GM12878 (cell line): ENCODE measurements around the gene MIEF1.
A peak's percentile ranks its signal among the peaks of the same experiment; 100 is the strongest.

Experiments used
- BACH1 ChIP-seq: fragments of 450-650 bp; IDR thresholded peaks from 2 replicates; pipeline ENCODE4 v1.6.1; 2017; ENCODE audit warnings: mild to moderate bottlenecking, borderline replicate concordance
- BCL11A ChIP-seq: IDR thresholded peaks from 2 replicates; pipeline ENCODE4 v1.6.1; 2011; ENCODE audit warnings: low read depth, low read length
- EP300 ChIP-seq, 2 experiments: fragments of 150-350 bp in 1 of 2; IDR thresholded peaks; 2 replicates each; pipeline ENCODE4 v1.6.1; 2011 to 2012; ENCODE audit warnings: low read depth in 2 of 2, low read length in 2 of 2, borderline replicate concordance in 1 of 2, improper control_type of control experiment in 1 of 2, inconsistent platforms in 1 of 2; ENCODE audit not compliant: control insufficient read depth in 1 of 2
- POLR2A ChIP-seq: IDR thresholded peaks from 2 replicates; pipeline ENCODE4 v1.6.1; 2011; ENCODE audit warnings: low read depth, mild to moderate bottlenecking, low read length
- SIN3A ChIP-seq: IDR thresholded peaks from 2 replicates; pipeline ENCODE4 v1.6.1; 2012; ENCODE audit warnings: low read depth, low read length, improper control_type of control experiment
- SMAD1 ChIP-seq: fragments of 450-650 bp; IDR thresholded peaks from 2 replicates; pipeline ENCODE4 v1.6.1; 2018; ENCODE audit warnings: mild to moderate bottlenecking, low read depth; ENCODE audit not compliant: partially characterized antibody
- SRF ChIP-seq, 2 experiments: IDR thresholded peaks; 2 replicates each; pipeline ENCODE4 v1.6.1; 2011; ENCODE audit warnings: low read depth in 2 of 2, low read length in 2 of 2, mild to moderate bottlenecking in 1 of 2, moderate library complexity in 1 of 2
- ZZZ3 ChIP-seq: IDR thresholded peaks from 2 replicates; pipeline ENCODE4 v1.6.1; 2011; ENCODE audit warnings: low read depth; ENCODE audit not compliant: control insufficient read depth, insufficient read length
- TF ChIP-seq, protein P1 (sequence below): IDR thresholded peaks from 2 replicates; pipeline ENCODE4 v1.6.1; 2011; ENCODE audit warnings: mild to moderate bottlenecking, low read depth, low read length, moderate library complexity; ENCODE audit not compliant: insufficient replicate concordance
- TF ChIP-seq, protein P2 (sequence below), 3 experiments: IDR thresholded peaks in 2 of 3; conservative IDR thresholded peaks in 1 of 3; 2 replicates each; pipeline ENCODE4 v1.5.1; 2011; ENCODE audit warnings: low read depth in 3 of 3, low read length in 3 of 3, mild to moderate bottlenecking in 3 of 3, control low read depth in 2 of 3, moderate library complexity in 2 of 3, inconsistent platforms in 1 of 3, mixed read lengths in 1 of 3; ENCODE audit not compliant: control insufficient read depth in 2 of 3, insufficient read depth in 1 of 3; ENCODE audit errors: extremely low read depth in 1 of 3
- TF ChIP-seq, protein P3 (sequence below): IDR thresholded peaks from 2 replicates; pipeline ENCODE4 v1.6.1; 2012; ENCODE audit warnings: mild to moderate bottlenecking, low read depth, low read length

DNA sequence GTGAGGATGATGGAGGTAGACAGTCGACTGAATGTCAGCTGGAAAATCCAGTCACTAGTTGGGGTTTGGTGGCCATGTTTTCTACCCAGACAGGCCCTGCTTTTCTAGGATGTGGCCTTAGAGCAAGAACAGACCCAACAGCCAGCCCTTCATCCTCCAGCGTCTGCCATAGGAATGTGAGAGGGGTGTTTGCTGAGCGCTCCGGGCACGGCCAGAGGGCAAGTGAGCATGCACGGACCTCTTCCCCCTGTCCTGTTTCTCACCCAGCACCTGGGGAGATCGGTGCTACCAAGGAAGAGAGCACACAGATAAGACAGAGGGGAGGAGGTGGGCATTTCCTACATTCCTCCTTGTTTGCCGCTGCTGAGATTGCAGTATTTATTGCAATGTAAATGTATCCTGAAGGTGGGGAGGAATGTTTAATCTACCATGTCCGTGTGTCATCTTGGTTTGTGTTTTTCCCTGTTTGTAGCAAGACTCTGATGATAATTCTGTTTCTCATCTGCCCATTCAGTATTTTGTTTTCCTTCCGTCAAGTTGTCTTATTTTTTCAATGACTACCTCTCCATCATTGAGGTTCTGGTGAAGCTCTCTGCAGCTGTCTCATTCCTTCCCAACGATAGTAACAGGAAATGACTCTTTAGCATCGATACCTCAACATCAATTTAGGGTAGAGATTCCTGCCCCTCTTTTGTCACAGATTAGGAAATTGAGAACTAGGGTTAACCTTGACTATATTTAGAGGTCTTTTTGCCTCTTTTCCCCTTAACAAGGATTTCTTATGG, 13.4 kb downstream of the MIEF1 start:
- TF ChIP-seq POLR2A, result peak; percentile 40; the same call in 1 of the 2 replicates
- TF ChIP-seq, protein P1, sequence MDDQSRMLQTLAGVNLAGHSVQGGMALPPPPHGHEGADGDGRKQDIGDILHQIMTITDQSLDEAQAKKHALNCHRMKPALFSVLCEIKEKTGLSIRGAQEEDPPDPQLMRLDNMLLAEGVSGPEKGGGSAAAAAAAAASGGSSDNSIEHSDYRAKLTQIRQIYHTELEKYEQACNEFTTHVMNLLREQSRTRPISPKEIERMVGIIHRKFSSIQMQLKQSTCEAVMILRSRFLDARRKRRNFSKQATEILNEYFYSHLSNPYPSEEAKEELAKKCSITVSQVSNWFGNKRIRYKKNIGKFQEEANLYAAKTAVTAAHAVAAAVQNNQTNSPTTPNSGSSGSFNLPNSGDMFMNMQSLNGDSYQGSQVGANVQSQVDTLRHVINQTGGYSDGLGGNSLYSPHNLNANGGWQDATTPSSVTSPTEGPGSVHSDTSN, result no peak
- TF ChIP-seq BACH1, result no peak
- no peak for TF ChIP-seq SIN3A
- TF ChIP-seq ZZZ3, result no peak
- no peak for TF ChIP-seq BCL11A
- TF ChIP-seq, protein P2, sequence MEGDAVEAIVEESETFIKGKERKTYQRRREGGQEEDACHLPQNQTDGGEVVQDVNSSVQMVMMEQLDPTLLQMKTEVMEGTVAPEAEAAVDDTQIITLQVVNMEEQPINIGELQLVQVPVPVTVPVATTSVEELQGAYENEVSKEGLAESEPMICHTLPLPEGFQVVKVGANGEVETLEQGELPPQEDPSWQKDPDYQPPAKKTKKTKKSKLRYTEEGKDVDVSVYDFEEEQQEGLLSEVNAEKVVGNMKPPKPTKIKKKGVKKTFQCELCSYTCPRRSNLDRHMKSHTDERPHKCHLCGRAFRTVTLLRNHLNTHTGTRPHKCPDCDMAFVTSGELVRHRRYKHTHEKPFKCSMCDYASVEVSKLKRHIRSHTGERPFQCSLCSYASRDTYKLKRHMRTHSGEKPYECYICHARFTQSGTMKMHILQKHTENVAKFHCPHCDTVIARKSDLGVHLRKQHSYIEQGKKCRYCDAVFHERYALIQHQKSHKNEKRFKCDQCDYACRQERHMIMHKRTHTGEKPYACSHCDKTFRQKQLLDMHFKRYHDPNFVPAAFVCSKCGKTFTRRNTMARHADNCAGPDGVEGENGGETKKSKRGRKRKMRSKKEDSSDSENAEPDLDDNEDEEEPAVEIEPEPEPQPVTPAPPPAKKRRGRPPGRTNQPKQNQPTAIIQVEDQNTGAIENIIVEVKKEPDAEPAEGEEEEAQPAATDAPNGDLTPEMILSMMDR (IDR thresholded peaks at IDR 0.05 in 2 of 3, conservative IDR thresholded peaks at IDR 0.05 in 1 of 3; ENCODE audit: control insufficient read depth in 2 of 3, extremely low read depth in 1 of 3, insufficient read depth in 1 of 3, low read depth in 3 of 3, low read length in 3 of 3), result no peak
- TF ChIP-seq SMAD1, result no peak
- no peak for TF ChIP-seq EP300 (IDR thresholded peaks at IDR 0.05; ENCODE audit: borderline replicate concordance in 1 of 2, control insufficient read depth in 1 of 2, low read depth in 2 of 2, low read length in 2 of 2)
- TF ChIP-seq SRF (IDR thresholded peaks at IDR 0.05; ENCODE audit: low read depth in 2 of 2, low read length in 2 of 2), result no peak
- TF ChIP-seq, protein P3, sequence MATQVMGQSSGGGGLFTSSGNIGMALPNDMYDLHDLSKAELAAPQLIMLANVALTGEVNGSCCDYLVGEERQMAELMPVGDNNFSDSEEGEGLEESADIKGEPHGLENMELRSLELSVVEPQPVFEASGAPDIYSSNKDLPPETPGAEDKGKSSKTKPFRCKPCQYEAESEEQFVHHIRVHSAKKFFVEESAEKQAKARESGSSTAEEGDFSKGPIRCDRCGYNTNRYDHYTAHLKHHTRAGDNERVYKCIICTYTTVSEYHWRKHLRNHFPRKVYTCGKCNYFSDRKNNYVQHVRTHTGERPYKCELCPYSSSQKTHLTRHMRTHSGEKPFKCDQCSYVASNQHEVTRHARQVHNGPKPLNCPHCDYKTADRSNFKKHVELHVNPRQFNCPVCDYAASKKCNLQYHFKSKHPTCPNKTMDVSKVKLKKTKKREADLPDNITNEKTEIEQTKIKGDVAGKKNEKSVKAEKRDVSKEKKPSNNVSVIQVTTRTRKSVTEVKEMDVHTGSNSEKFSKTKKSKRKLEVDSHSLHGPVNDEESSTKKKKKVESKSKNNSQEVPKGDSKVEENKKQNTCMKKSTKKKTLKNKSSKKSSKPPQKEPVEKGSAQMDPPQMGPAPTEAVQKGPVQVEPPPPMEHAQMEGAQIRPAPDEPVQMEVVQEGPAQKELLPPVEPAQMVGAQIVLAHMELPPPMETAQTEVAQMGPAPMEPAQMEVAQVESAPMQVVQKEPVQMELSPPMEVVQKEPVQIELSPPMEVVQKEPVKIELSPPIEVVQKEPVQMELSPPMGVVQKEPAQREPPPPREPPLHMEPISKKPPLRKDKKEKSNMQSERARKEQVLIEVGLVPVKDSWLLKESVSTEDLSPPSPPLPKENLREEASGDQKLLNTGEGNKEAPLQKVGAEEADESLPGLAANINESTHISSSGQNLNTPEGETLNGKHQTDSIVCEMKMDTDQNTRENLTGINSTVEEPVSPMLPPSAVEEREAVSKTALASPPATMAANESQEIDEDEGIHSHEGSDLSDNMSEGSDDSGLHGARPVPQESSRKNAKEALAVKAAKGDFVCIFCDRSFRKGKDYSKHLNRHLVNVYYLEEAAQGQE, result no peak
